Mammary epithelial cell (primary cell): ENCODE data around the gene GABARAPL1.

ENCODE experiments used
- CTCF ChIP-seq, 2 donors: IDR thresholded peaks in 1 of 2; conservative IDR thresholded peaks in 1 of 2; 2 replicates each; pipeline ENCODE4 v1.5.1; 2011 to 2012; ENCODE audit warnings: inconsistent platforms in 2 of 2, low read length in 2 of 2, mild to moderate bottlenecking in 2 of 2, control low read depth in 1 of 2, low read depth in 1 of 2; ENCODE audit not compliant: insufficient read depth in 1 of 2; ENCODE audit errors: extremely low read depth in 1 of 2
- EZH2 ChIP-seq: IDR thresholded peaks from 2 replicates; pipeline ENCODE4 v1.6.1; 2012; ENCODE audit warnings: low read length, inconsistent platforms, borderline replicate concordance

DNA sequence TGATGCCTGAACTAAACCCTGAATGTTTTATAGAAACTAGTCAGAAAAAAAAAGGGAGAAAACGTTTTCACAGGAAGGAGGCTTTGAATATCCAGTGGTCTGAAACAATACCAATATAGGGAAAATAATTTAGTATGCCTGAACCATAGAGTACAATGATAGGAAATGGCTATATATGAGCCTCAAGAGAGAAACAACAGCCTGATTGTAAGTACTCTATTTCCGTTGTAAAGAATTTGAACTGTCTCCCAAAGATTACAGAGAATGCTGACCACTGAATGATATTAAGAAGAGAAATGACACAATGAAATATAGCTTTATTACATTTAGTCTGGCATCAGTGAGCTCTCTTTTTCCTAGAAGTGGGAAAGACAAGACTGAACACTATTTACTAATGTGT is 5.5 kb upstream of the GABARAPL1 start:
- TF ChIP-seq CTCF (conservative IDR thresholded peaks at IDR 0.05 in 1 of 2, IDR thresholded peaks at IDR 0.05 in 1 of 2; ENCODE audit: extremely low read depth in 1 of 2, insufficient read depth in 1 of 2, low read depth in 1 of 2, low read length in 2 of 2) (no peak), EZH2 (no peak)
